CD4-positive, alpha-beta T cell treated with Interleukin-1 beta for 1 hour (primary cell): ENCODE measurements around the gene BCAR1.
"Not testable (repeated sequence)": the region's sequence is repeated elsewhere in the genome, so short reads cannot be mapped to it uniquely, and the experiment has no call there.

Source experiments
- DNase-seq, 2 donors: peaks; one replicate each; pipeline ENCODE4 v3.0.0-alpha.2; 2020 to 2022

BCAR1 gene

GRCh38 chr16:75254359-75254837, 3.0 kb upstream of the BCAR1 start:
- no peak for DNase-seq

GRCh38 chr16:75252946-75253911, 1.8 kb upstream of the BCAR1 start:
- DNase-seq = no peak

- no peak for DNase-seq
Observed at GRCh38 chr16:75252049-75252864, 833 bp upstream of the BCAR1 start.

- no peak for DNase-seq
Observed at GRCh38 chr16:75250809-75251279, 580 bp downstream of the BCAR1 start.

GRCh38 chr16:75250089-75250808, 1.2 kb downstream of the BCAR1 start:
- no peak for DNase-seq

GRCh38 chr16:75249441-75249840, 2.0 kb downstream of the BCAR1 start:
- DNase-seq = no peak

- no peak for DNase-seq
Observed at GRCh38 chr16:75248536-75249380, 2.7 kb downstream of the BCAR1 start.

- no peak for DNase-seq
Observed at GRCh38 chr16:75248142-75248535, 3.3 kb downstream of the BCAR1 start.

GRCh38 chr16:75247249-75247648, 4.2 kb downstream of the BCAR1 start:
- DNase-seq = no peak

GRCh38 chr16:75246504-75247205, 4.8 kb downstream of the BCAR1 start:
- DNase-seq = no peak

- no peak for DNase-seq
Observed at GRCh38 chr16:75244844-75245758, 6.3 kb downstream of the BCAR1 start.

- DNase-seq = no peak
Observed at GRCh38 chr16:75244225-75244809, 7.1 kb downstream of the BCAR1 start.

- DNase-seq = no peak
Observed at GRCh38 chr16:75243667-75244224, 7.7 kb downstream of the BCAR1 start.

- DNase-seq = not testable (repeated sequence)
Observed at GRCh38 chr16:75242436-75243078, 8.9 kb downstream of the BCAR1 start.

GRCh38 chr16:75241955-75242354, 9.5 kb downstream of the BCAR1 start:
- DNase-seq = no peak

GRCh38 chr16:75241412-75241811, 10.0 kb downstream of the BCAR1 start:
- no peak for DNase-seq

- not testable (repeated sequence) for DNase-seq
Observed at GRCh38 chr16:75240633-75241032, 10.8 kb downstream of the BCAR1 start.

- DNase-seq = no peak
Observed at GRCh38 chr16:75239542-75240122, 11.8 kb downstream of the BCAR1 start.
